Endothelial cell of umbilical vein (primary cell): ENCODE results near the gene PAPOLA. TPM values are rescaled to one million over a fixed set of nuclear protein-coding genes. Genes with fewer than 3 reads are reported as not detected.

Source experiments
- BruUV-seq: library from RNA; stranded (reverse); fragments of 400-500 nt; replicated peaks from 2 replicates; lab custom pipeline; 2021; lab: Mats Ljungman, UMichigan
- CTCF ChIA-PET: fragments of 300-600, 350-600 bp; sonication (Branson Sonifier 250); formaldehyde crosslinking; loops from one replicate; lab custom pipeline; 2021; ENCODE audit warnings: antibody characterized with exemption, inconsistent platforms; lab: Charles Lee
- POLR2A ChIA-PET: fragments of 300-600, 350-600 bp; sonication (Branson Sonifier 250); formaldehyde crosslinking; loops from one replicate; lab custom pipeline; 2021; ENCODE audit warnings: antibody characterized with exemption, inconsistent platforms; lab: Charles Lee
- DNase-seq: peaks from one replicate; pipeline ENCODE4 v3.0.0-alpha.2; 2011; ENCODE audit warnings: low read depth, low spot score
- FAIRE-seq: peaks from 2 replicates; lab custom pipeline; 2011; peaks lifted over from hg19 to GRCh38; lab: Jason Lieb, UNC
- H2AFZ ChIP-seq: 2 replicates; pipeline ENCODE4 v1.6.0; 2012; ENCODE audit warnings: low read depth, low read length, control low read depth, inconsistent platforms
- H3K27ac ChIP-seq: 2 replicates; pipeline ENCODE4 v1.5.1; 2011; ENCODE audit warnings: low read depth, mild to moderate bottlenecking, control low read depth, low read length, moderate library complexity; ENCODE audit not compliant: insufficient read depth
- H3K27me3 ChIP-seq, 2 experiments: 2 replicates each; pipeline versions ENCODE4 v1.6.0 to v1.6.1; 2011; ENCODE audit warnings: low read length in 2 of 2, mixed read lengths in 1 of 2; ENCODE audit not compliant: control insufficient read depth in 2 of 2, insufficient read depth in 2 of 2
- H3K36me3 ChIP-seq, 2 experiments: 2 replicates in 1 of 2; 3 replicates in 1 of 2; pipeline ENCODE4 v1.5.1; 2011; ENCODE audit warnings: low read length in 2 of 2, mild to moderate bottlenecking in 1 of 2, moderate library complexity in 1 of 2; ENCODE audit not compliant: control insufficient read depth in 2 of 2, insufficient read depth in 2 of 2; ENCODE audit errors: extremely low read depth in 1 of 2
- H3K4me1 ChIP-seq: 3 replicates; pipeline ENCODE4 v1.5.1; 2011; ENCODE audit warnings: mild to moderate bottlenecking, low read length; ENCODE audit not compliant: control insufficient read depth, insufficient read depth; ENCODE audit errors: extremely low read depth
- H3K4me2 ChIP-seq: 2 replicates; pipeline ENCODE4 v1.6.1; 2011; ENCODE audit warnings: low read length, control low read depth, mixed read lengths; ENCODE audit not compliant: insufficient read depth
- H3K4me3 ChIP-seq, 3 experiments: fragments of 200-600 bp in 1 of 3; sonication (generic), shearing (Covaris generic) in 1 of 3; replicated peaks in 1 of 3; 2 replicates each; pipeline ENCODE4 v1.5.1; 2011 to 2016; ENCODE audit warnings: control low read depth in 3 of 3, low read length in 3 of 3, mild to moderate bottlenecking in 2 of 3, inconsistent platforms in 1 of 3, low read depth in 1 of 3, moderate library complexity in 1 of 3; ENCODE audit not compliant: insufficient read depth in 1 of 3
- H3K79me2 ChIP-seq: 2 replicates; pipeline ENCODE4 v1.6.0; 2012; ENCODE audit warnings: low read length, inconsistent platforms; ENCODE audit not compliant: control insufficient read depth, insufficient read depth
- H3K9ac ChIP-seq: replicated peaks from 2 replicates; pipeline ENCODE3; 2011; ENCODE audit warnings: low read length, control low read depth; ENCODE audit not compliant: insufficient read depth; ENCODE audit errors: extremely low read depth
- H3K9me1 ChIP-seq: replicated peaks from 3 replicates; pipeline ENCODE4 v1.6.0; 2011; ENCODE audit warnings: mild to moderate bottlenecking, low read length; ENCODE audit not compliant: control insufficient read depth, insufficient read depth; ENCODE audit errors: extremely low read depth
- H3K9me3 ChIP-seq: replicated peaks from 2 replicates; pipeline ENCODE4 v1.5.1; 2012; ENCODE audit warnings: low read length, inconsistent platforms; ENCODE audit not compliant: control insufficient read depth, insufficient read depth
- H4K20me1 ChIP-seq: replicated peaks from 2 replicates; pipeline ENCODE3; 2011; ENCODE audit warnings: mild to moderate bottlenecking, low read length; ENCODE audit not compliant: control insufficient read depth, insufficient read depth; ENCODE audit errors: extremely low read depth
- CTCF ChIP-seq, 2 donors: IDR thresholded peaks; 1 replicate in 1 of 2; 2 replicates in 1 of 2; pipeline ENCODE4 v1.5.1; 2011; ENCODE audit warnings: low read length in 2 of 2, mild to moderate bottlenecking in 2 of 2, moderate library complexity in 2 of 2, control low read depth in 1 of 2, inconsistent platforms in 1 of 2, low read depth in 1 of 2; ENCODE audit not compliant: insufficient read depth in 1 of 2; ENCODE audit errors: extremely low read depth in 1 of 2
- EZH2 ChIP-seq: IDR thresholded peaks from 2 replicates; pipeline ENCODE4 v1.6.1; 2012; ENCODE audit warnings: borderline replicate concordance, low read depth, mild to moderate bottlenecking, moderate library complexity, low read length, inconsistent platforms; ENCODE audit not compliant: severe bottlenecking
- FOS ChIP-seq: IDR thresholded peaks from 2 replicates; pipeline ENCODE4 v1.6.1; 2011; ENCODE audit warnings: mild to moderate bottlenecking, low read length, moderate library complexity, borderline replicate concordance; ENCODE audit not compliant: insufficient read depth
- GATA2 ChIP-seq: IDR thresholded peaks from 2 replicates; pipeline ENCODE4 v1.7.0; 2011; ENCODE audit warnings: low read depth, mild to moderate bottlenecking, moderate library complexity, mixed read lengths, low read length; ENCODE audit not compliant: insufficient read length, insufficient read depth
- JUN ChIP-seq: IDR thresholded peaks from 2 replicates; pipeline ENCODE4 v1.6.1; 2011; ENCODE audit warnings: borderline replicate concordance, low read depth; ENCODE audit not compliant: insufficient read length, insufficient read depth
- MAX ChIP-seq: IDR thresholded peaks from 2 replicates; pipeline ENCODE4 v1.6.1; 2011; ENCODE audit not compliant: insufficient read depth, insufficient read length
- MYC ChIP-seq: IDR thresholded peaks from one replicate; pipeline ENCODE4 v1.6.1; 2011; ENCODE audit warnings: mild to moderate bottlenecking, low read depth, low read length
- POLR2A ChIP-seq: IDR thresholded peaks from 2 replicates; pipeline ENCODE4 v1.6.1; 2012; ENCODE audit warnings: low read depth, mild to moderate bottlenecking, control low read depth, low read length
- POLR2AphosphoS5 ChIP-seq: IDR thresholded peaks from 2 replicates; pipeline ENCODE4 v1.6.1; 2012; ENCODE audit warnings: low read depth, mild to moderate bottlenecking, control low read depth, low read length, moderate library complexity; ENCODE audit not compliant: insufficient read depth
- dilution Hi-C: fragments of 300-500 bp; cut with MboI; formaldehyde crosslinking; loops from one replicate; pipeline ENCODE4 v1.15.0; 2019; ENCODE audit warnings: low sequenced_read_pairs; ENCODE audit not compliant: extremely low pct_ligation_motif_present
- intact Hi-C: fragments of 100-400 bp; cut with micrococcal nuclease; formaldehyde crosslinking; loops from one replicate; pipeline ENCODE4 v1.10.0; 2022
- polyA plus RNA-seq, 4 experiments: library from polyadenylated mRNA; depleted of rRNA in 3 of 4; stranded (reverse) in 3 of 4; unstranded in 1 of 4; fragments of >200 nt; gene quantifications; 2 replicates each; pipeline versions ENCODE4 v1.2.1 to v1.2.3, GENCODE V29; 2011 to 2012; ENCODE audit warnings: missing spikeins in 1 of 4
- total RNA-seq: library from RNA; stranded (reverse); gene quantifications from 2 replicates; pipeline ENCODE4 v1.2.3, GENCODE V29; 2021

The PAPOLA gene
- total and polyA plus RNA-seq, 2 donors (not counting 3 experiments of a cell fraction or from before 2014, with no cell fraction given) = 75.4 to 184 TPM

- Histone ChIP-seq H3K9me1 (no peaks in the 10 kb centered on the region), H4K20me1 (no peaks in the 10 kb centered on the region), H3K4me2 (no peak overlapping the region), H3K9me3 (no peaks in the 10 kb centered on the region), H3K4me3 (no peak overlapping the region), H3K27me3 (no peaks in the 10 kb centered on the region), H3K9ac (no peak overlapping the region), H2AFZ (no peak overlapping the region), H3K36me3 (no peaks in the 10 kb centered on the region), H3K4me1 (no peaks in the 10 kb centered on the region), H3K79me2 (no peaks in the 10 kb centered on the region), H3K27ac (no peak overlapping the region)
- FAIRE-seq (no peak), DNase-seq (no peak)
- ChIA-PET CTCF (no interaction called here), POLR2A (no interaction called here)
- dilution Hi-C loops (no loop called here), intact Hi-C loops (no loop called here)
- TF ChIP-seq GATA2 (no peak), CTCF (IDR thresholded peaks at IDR 0.05; ENCODE audit: extremely low read depth in 1 of 2, insufficient read depth in 1 of 2, low read depth in 1 of 2, low read length in 2 of 2) (no peak), POLR2A (no peak), FOS (no peak), POLR2AphosphoS5 (no peak), MAX (no peak), EZH2 (no peak), MYC (no peak), JUN (no peak)
- BruUV-seq = no TSS peak
These were observed 22.6 kb upstream of the PAPOLA start for GRCh38 chr14:96479435-96480146.
